Measurements from ENCODE around the gene MBTPS1.

DNA sequence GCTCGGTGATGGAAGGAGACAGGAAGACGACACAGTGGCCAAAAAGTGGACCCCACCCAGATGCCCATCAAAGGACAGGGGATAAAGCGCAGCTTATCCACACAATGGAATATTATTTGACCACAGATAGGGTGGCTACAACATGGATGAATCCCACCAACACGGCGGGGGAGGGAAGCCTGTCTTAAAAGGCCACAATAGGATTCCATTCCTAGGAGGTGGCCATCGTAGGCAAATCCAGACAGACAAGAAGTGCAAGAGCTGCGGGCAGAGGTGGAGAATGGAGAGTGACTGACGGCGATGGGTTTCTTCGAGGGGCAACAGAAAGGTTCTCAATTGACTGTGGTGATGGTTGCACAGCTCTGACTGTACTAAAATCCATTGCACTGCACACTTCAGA lies 90.1 kb downstream of the MBTPS1 start:
- TF ChIP-seq ARNTL (CRISPR knock-in tag; IDR thresholded peaks at IDR 0.05; ENCODE audit: borderline replicate concordance, low read depth) (no peak), PPARA (CRISPR knock-in tag; IDR thresholded peaks at IDR 0.05; ENCODE audit: borderline replicate concordance) (no peak), ZNF8 (CRISPR knock-in tag; IDR thresholded peaks at IDR 0.05) (no peak), RARB (CRISPR knock-in tag; IDR thresholded peaks at IDR 0.05) (no peak), ZNF565 (CRISPR knock-in tag; conservative IDR thresholded peaks at IDR 0.05; ENCODE audit: low read depth) (no peak)
- TF ChIP-seq, protein P1, sequence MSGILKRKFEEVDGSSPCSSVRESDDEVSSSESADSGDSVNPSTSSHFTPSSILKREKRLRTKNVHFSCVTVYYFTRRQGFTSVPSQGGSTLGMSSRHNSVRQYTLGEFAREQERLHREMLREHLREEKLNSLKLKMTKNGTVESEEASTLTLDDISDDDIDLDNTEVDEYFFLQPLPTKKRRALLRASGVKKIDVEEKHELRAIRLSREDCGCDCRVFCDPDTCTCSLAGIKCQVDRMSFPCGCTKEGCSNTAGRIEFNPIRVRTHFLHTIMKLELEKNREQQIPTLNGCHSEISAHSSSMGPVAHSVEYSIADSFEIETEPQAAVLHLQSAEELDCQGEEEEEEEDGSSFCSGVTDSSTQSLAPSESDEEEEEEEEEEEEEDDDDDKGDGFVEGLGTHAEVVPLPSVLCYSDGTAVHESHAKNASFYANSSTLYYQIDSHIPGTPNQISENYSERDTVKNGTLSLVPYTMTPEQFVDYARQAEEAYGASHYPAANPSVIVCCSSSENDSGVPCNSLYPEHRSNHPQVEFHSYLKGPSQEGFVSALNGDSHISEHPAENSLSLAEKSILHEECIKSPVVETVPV (CRISPR knock-in tag; IDR thresholded peaks at IDR 0.05): no peak
